IMR-90 (cell line): Measurements from ENCODE around the gene SCN8A. TPM values are rescaled to one million over a fixed set of nuclear protein-coding genes. Genes with fewer than 3 reads are reported as not detected.

Source experiments
- ATAC-seq: fragments of 200-7000 bp; cut with Tn5 transposase; 2 replicates; pipeline ENCODE4 v1.9.1; 2020; ENCODE audit warnings: low read depth, mild to moderate bottlenecking, moderate library complexity
- BruUV-seq: library from RNA; stranded (reverse); fragments of 400-500 nt; replicated peaks from 2 replicates; lab custom pipeline; 2021; lab: Mats Ljungman, UMichigan
- CTCF ChIA-PET: fragments of 300-600 bp; formaldehyde crosslinking; extraction: SDS; loops from one replicate; lab custom pipeline; 2021; ENCODE audit warnings: antibody characterized with exemption; lab: Yijun Ruan, JAX
- POLR2A ChIA-PET: fragments of 300-600 bp; sonication (Branson Sonifier 250); formaldehyde crosslinking; loops from one replicate; lab custom pipeline; 2022; ENCODE audit warnings: antibody characterized with exemption; ENCODE audit not compliant: unreplicated experiment; lab: Charles Lee
- DNase-seq: peaks from one replicate; pipeline ENCODE4 v3.0.0; 2013
- H2AFZ ChIP-seq: replicated peaks from 2 replicates; pipeline ENCODE3; 2013; ENCODE audit warnings: low read length, mild to moderate bottlenecking; ENCODE audit not compliant: poor library complexity
- H2AK5ac ChIP-seq: 2 replicates; pipeline ENCODE4 v1.6.1; 2013; ENCODE audit warnings: low read depth, low read length, inconsistent platforms
- H2AK9ac ChIP-seq: replicated peaks from 2 replicates; pipeline ENCODE3; 2013; ENCODE audit warnings: mild to moderate bottlenecking, low read depth, low read length, moderate library complexity; ENCODE audit not compliant: poor library complexity
- H2BK120ac ChIP-seq: 2 replicates; pipeline ENCODE4 v1.6.1; 2013; ENCODE audit warnings: low read depth, low read length, inconsistent platforms
- H2BK15ac ChIP-seq: 3 replicates; pipeline ENCODE4 v1.6.1; 2013; ENCODE audit warnings: low read depth, low read length, inconsistent platforms
- H2BK20ac ChIP-seq: 2 replicates; pipeline ENCODE4 v1.6.1; 2013; ENCODE audit warnings: low read depth, mild to moderate bottlenecking, inconsistent platforms, low read length, moderate library complexity
- H2BK5ac ChIP-seq: 2 replicates; pipeline ENCODE4 v1.6.1; 2013; ENCODE audit warnings: mild to moderate bottlenecking, low read depth, low read length, inconsistent platforms; ENCODE audit not compliant: poor library complexity, severe bottlenecking
- H3K14ac ChIP-seq: replicated peaks from 2 replicates; pipeline ENCODE4 v1.6.1; 2013; ENCODE audit warnings: low read depth, low read length, inconsistent platforms
- H3K18ac ChIP-seq: 2 replicates; pipeline ENCODE4 v1.6.1; 2013; ENCODE audit warnings: low read depth, low read length, control low read depth
- H3K23ac ChIP-seq: 2 replicates; pipeline ENCODE4 v1.6.1; 2013; ENCODE audit warnings: low read depth, low read length, inconsistent platforms
- H3K27ac ChIP-seq: 2 replicates; pipeline ENCODE4 v1.5.1; 2013; ENCODE audit warnings: mild to moderate bottlenecking, control low read depth, low read length; ENCODE audit not compliant: insufficient read depth
- H3K27me3 ChIP-seq: 2 replicates; pipeline ENCODE4 v1.6.1; 2013; ENCODE audit warnings: low read length; ENCODE audit not compliant: control insufficient read depth, insufficient read depth
- H3K36me3 ChIP-seq: 2 replicates; pipeline ENCODE4 v1.6.1; 2013; ENCODE audit warnings: low read length, mixed read lengths; ENCODE audit not compliant: control insufficient read depth, insufficient read depth
- H3K4ac ChIP-seq: 2 replicates; pipeline ENCODE4 v1.6.1; 2013; ENCODE audit warnings: low read depth, low read length, inconsistent platforms
- H3K4me1 ChIP-seq: 2 replicates; pipeline ENCODE4 v1.6.1; 2013; ENCODE audit warnings: low read length, mixed read lengths; ENCODE audit not compliant: control insufficient read depth, insufficient read depth
- H3K4me2 ChIP-seq: 2 replicates; pipeline ENCODE4 v1.6.1; 2013; ENCODE audit warnings: low read depth, mild to moderate bottlenecking, control low read depth, low read length, moderate library complexity
- H3K4me3 ChIP-seq: 2 replicates; pipeline ENCODE4 v1.5.1; 2013; ENCODE audit warnings: low read depth, mild to moderate bottlenecking, control low read depth, low read length, moderate library complexity; ENCODE audit not compliant: insufficient read depth
- H3K56ac ChIP-seq: 2 replicates; pipeline ENCODE4 v1.6.1; 2013; ENCODE audit warnings: low read length, inconsistent platforms; ENCODE audit not compliant: insufficient read depth; ENCODE audit errors: extremely low read depth
- H3K79me1 ChIP-seq, 2 experiments: 2 replicates each; pipeline ENCODE4 v1.6.1; 2013; ENCODE audit warnings: low read length in 2 of 2, inconsistent platforms in 1 of 2, low read depth in 1 of 2
- H3K9ac ChIP-seq: 2 replicates; pipeline ENCODE4 v1.6.1; 2013; ENCODE audit warnings: low read depth, low read length, control low read depth
- H3K9me1 ChIP-seq: 2 replicates; pipeline ENCODE4 v1.6.1; 2013; ENCODE audit warnings: low read length, inconsistent platforms; ENCODE audit not compliant: insufficient read depth
- H3K9me3 ChIP-seq: 2 replicates; pipeline ENCODE4 v1.6.1; 2013; ENCODE audit warnings: low read length; ENCODE audit not compliant: control insufficient read depth, insufficient read depth
- H4K20me1 ChIP-seq: 2 replicates; pipeline ENCODE4 v1.6.1; 2013; ENCODE audit warnings: low read length, inconsistent platforms; ENCODE audit not compliant: insufficient read depth
- H4K5ac ChIP-seq: 2 replicates; pipeline ENCODE4 v1.6.1; 2013; ENCODE audit warnings: mild to moderate bottlenecking, low read depth, low read length, control low read depth
- H4K8ac ChIP-seq, 2 experiments: 2 replicates each; pipeline ENCODE4 v1.6.1; 2013; ENCODE audit warnings: low read depth in 2 of 2, low read length in 2 of 2, control low read depth in 1 of 2, inconsistent platforms in 1 of 2
- H4K91ac ChIP-seq: 2 replicates; pipeline ENCODE4 v1.6.1; 2013; ENCODE audit warnings: low read depth, low read length, inconsistent platforms; ENCODE audit not compliant: insufficient read depth
- CEBPB ChIP-seq: IDR thresholded peaks from 2 replicates; pipeline ENCODE4 v1.6.1; 2012; ENCODE audit warnings: low read depth, low read length, improper control_type of control experiment
- USF2 ChIP-seq: fragments of 150-350 bp; IDR thresholded peaks from 2 replicates; pipeline ENCODE4 v1.6.1; 2017; ENCODE audit warnings: mild to moderate bottlenecking, antibody characterized with exemption, low read length, low read depth
- WGBS, 2 experiments: methylation state at CpG; one replicate each; pipeline versions ENCODE4 v1.1.5 to v1.1.7; 2013; ENCODE audit warnings: missing lambda C conversion rate in 2 of 2; ENCODE audit not compliant: insufficient read length in 1 of 2; ENCODE audit errors: extremely low coverage in 2 of 2; 5-methylcytosine and 5-hydroxymethylcytosine counted together
- dilution Hi-C: fragments of 300-500 bp; cut with HindIII; formaldehyde crosslinking; loops from one replicate; pipeline ENCODE4 v1.14.3; 2018; ENCODE audit warnings: low sequenced_read_pairs; ENCODE audit not compliant: unreplicated experiment
- in situ Hi-C: fragments of 300-500 bp; cut with MboI; formaldehyde crosslinking; loops from 3 replicates; pipeline ENCODE4 v1.14.3; 2019; ENCODE audit warnings: low sequenced_read_pairs, inconsistent platforms, mixed read lengths
- intact Hi-C: fragments of 100-400 bp; cut with micrococcal nuclease; formaldehyde crosslinking; loops from 2 replicates; pipeline ENCODE4 v1.10.0; 2022
- polyA plus RNA-seq, 3 experiments: library from polyadenylated mRNA; depleted of rRNA; stranded (reverse); fragments of >200 nt; gene quantifications; 2 replicates each; pipeline ENCODE4 v1.2.3, GENCODE V29; 2012; ENCODE audit warnings: low replicate concordance in 1 of 3
- total RNA-seq: library from RNA; depleted of rRNA; stranded (reverse); fragments of >200 nt; gene quantifications from 2 replicates; pipeline ENCODE4 v1.2.3, GENCODE V29; 2012

The SCN8A gene
- total and polyA plus RNA-seq, 2 of the 4 experiments (the other 2 are of a cell fraction) = 6.9 to 19.7 TPM

DNA sequence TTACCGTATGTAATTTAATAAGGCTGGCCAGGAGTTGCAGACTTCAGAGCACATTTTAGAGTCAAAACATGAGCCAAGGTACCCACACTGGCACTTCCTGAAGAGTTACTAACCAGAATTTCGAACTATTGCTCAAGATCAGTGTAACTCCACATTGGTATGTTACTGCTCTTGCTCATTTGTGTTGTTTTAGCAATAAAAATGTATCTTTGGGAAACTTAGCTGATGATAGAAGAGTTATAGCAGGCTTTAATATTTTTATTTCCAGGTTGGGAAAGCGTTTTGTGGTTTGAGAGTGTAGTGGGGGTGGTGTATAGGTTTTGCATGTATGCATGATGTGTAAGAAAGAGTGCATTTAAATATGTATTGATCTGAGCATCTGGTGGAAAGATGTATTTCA, 96.6 kb downstream of the SCN8A start:
- Histone ChIP-seq H2BK120ac (no peak overlapping the region), H3K18ac (no peak overlapping the region), H3K36me3 (no peaks in the 10 kb centered on the region), H2AFZ (no peak overlapping the region), H3K56ac (no peak overlapping the region), H3K27ac (no peak overlapping the region), H3K4me3 (no peak overlapping the region), H3K27me3 (no peaks in the 10 kb centered on the region), H3K4ac (no peak overlapping the region), H4K8ac (no peak overlapping the region), H2BK5ac (no peak overlapping the region), H2BK20ac (no peak overlapping the region), H3K9me1 (peaks cover 9% of the 10 kb centered on the region; the same call in 1 of the 2 replicates), H2AK9ac (no peak overlapping the region), H4K91ac (no peak overlapping the region), H4K5ac (no peak overlapping the region), H3K14ac (no peak overlapping the region), H3K23ac (no peak overlapping the region), H3K4me2 (no peak overlapping the region), H2BK15ac (no peak overlapping the region), H3K79me1 (peaks cover 0 to 22% of the 10 kb centered on the region in 2 experiments; a peak in 3 of 4 replicates), H2AK5ac (no peak overlapping the region), H3K4me1 (peaks cover 4% of the 10 kb centered on the region; the same call in 1 of the 2 replicates), H3K9ac (no peak overlapping the region), H3K9me3 (no peaks in the 10 kb centered on the region), H4K20me1 (no peaks in the 10 kb centered on the region)
- ATAC-seq = no peak
- TF ChIP-seq USF2 (no peak), CEBPB (peak; percentile 93)
- intact Hi-C loops = loop anchor here (10.0 kb wide), 1 partner anchor 263 kb away; the partner anchor contains the start of gene SLC4A8
- POLR2A ChIA-PET = no interaction called here
- dilution Hi-C loops = no loop called here
- CTCF ChIA-PET = no interaction called here
- in situ Hi-C loops = no loop called here
- DNase-seq = peak; percentile 59
- WGBS, 2 experiments = 90 to 100% methylated on average over 1 of the region's 3 CpGs
- BruUV-seq = no TSS peak
